Measurements from ENCODE around the gene CXCL17.

CXCL17 gene

GRCh38 chr19:42423462-42424344, 19.0 kb downstream of the CXCL17 start:
- DNase-seq = peak; percentile 41

- no peak for DNase-seq
Measured at GRCh38 chr19:42422901-42423461, 19.8 kb downstream of the CXCL17 start.

DNA sequence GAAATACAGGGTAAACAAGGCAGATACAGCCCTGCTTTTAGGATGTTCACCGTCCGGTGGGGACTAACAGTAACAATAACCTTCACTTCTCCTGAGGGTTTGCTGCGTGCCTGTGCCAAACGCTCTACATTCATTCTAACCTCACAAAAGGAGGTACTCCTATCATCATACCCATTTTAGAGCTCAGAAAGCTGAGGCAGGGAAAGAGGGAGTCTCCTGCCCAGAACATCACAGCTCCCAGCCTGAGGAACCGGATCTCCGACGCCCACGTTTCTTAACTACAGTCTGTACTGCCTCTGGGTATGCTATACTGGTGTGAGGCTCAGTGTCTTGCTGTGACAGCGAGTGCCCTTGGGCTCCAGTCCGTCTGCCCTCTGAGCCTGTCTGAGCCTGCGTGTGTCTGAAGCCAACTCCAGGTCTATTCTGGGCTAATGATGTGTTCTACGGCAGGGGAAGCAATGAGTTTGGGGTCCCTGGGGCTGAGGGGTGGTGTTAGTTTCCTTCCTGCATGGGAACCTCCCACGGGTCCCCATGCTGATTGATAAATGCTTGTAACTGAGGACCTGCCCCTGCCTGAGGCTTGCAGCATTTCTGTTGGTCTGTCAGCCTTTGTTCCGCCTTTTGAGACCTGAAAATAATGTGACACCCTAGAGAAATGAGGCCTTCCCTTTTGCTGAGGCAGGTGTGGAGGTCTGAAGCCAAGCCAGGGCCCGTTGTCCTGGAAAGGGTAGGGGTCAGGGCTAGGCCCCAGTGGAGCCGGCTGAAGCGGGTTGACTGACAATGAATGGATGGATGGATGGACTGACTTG, 20.4 kb downstream of the CXCL17 start:
- DNase-seq = no peak

DNA sequence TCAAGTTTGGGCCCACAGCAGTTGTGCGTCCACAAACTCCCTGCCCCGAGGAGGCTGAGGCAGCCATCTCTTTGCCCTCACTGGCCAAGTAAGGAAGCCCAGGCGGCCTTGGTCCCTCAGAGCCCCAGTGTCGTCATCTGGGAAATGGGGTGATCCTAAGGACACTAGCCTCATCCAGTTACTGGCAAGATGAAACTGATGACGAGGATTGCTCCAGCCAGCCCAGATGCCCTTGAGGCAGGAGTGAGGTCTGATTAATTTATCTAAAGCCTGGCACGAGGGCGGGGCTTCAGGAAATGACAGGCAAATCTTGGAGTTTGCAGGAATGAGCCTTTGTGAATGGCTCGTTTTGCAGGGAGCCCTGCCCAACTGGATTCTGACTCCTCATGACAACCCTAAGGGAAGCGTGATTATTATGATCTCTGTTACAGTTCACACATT, 21.1 kb downstream of the CXCL17 start:
- no peak for DNase-seq

GRCh38 chr19:42421101-42421500, 21.6 kb downstream of the CXCL17 start:
- DNase-seq = no peak

DNA sequence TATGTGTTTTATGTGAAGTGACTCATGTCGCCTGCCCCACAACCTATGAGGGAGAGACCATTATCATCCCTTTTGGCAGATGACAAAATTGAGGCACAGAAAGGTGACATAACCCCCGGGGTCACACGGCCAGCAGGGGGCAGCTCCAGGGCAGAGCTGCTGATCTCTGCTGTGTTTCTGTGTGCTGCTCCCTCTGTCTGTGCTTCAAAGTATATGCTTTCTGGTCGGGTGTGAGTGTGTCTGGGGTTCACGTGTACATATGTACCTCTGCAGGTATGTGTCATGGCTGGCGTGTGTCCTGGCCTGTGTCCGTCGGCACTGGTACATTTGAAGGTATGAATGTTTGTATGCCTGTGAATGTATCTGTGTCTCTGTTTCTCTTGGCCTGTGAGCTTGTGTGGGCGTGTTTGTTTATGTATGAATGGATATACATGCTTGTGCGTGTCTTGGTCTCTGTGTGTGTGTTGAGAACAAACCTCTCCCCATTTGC, 22.6 kb downstream of the CXCL17 start:
- peak; percentile 22 for DNase-seq

DNA sequence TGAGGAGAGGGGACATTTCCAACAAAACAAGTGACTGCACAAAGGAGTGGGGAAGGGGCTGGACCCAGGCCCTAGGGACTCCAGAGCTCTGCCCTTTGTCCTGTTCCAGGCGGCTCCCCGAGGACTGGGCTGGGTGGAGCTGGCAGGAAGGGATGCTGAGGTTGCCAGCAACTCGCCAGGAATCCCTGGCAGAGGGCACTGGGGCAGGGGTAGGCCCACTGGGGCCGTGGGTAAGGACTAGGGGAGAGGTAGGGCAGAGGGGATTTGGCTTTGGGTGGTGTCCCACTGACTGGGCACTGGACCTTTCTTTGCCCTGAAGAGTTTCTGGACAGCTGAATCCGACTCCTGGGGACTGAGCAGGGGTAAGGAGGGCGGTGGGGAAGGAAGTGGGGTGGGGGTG, 23.4 kb downstream of the CXCL17 start:
- DNase-seq = no peak

DNA sequence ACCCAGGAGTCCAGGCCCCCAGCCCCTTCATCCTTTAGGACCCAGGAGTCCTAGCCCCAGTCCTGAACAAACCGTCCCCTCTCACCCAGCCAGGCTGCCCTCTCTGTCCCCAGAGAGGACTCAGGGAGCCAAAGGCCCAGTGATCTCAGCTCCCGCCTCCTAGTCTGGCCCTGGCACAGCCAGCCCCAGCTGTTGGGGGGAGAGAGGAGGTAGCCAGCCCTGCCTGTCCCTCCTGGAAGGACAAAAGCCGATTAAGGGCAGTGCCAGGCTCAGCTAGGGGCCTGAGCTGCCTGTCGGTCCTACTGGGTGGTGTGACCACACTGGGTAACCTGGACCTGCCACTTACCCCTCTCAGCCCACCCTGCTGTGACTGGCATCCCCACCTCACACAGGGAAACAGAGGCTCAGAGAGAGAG, 30.1 kb downstream of the CXCL17 start:
- no peak for DNase-seq

GRCh38 chr19:42412227-42412626, 30.5 kb downstream of the CXCL17 start:
- no peak for DNase-seq

DNA sequence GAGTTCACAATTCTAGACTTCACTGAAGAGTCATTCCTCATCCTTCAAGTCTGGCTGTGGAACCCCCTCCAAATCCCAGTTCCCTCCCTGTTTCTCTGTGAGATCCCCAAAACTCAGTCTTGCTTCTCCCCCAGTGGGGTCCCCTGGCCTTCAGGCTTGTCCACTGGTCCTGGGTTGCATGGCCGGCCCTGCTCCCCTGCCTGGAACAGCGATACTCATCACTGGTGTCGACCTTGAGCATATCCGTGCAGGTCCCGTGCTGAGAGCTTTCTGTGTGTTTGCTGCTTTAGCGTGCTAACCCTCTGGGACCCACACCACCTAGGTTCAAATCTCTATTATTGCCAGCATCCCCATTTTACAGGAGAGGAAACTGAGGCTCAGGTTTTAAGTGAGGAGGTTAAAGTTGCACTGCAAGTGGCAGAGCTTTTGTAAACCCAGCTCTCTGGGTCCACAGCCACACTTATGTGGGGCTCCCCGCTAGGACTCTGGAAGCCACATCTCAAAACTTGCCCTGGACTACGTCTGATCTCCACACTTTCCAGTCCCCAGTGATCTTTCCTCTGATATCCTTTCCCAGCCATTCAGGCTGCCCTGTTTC, 31.1 kb downstream of the CXCL17 start:
- no peak for DNase-seq

GRCh38 chr19:42410371-42410770, 32.4 kb downstream of the CXCL17 start:
- no peak for DNase-seq

GRCh38 chr19:42409477-42409876, 33.3 kb downstream of the CXCL17 start:
- DNase-seq = no peak

DNA sequence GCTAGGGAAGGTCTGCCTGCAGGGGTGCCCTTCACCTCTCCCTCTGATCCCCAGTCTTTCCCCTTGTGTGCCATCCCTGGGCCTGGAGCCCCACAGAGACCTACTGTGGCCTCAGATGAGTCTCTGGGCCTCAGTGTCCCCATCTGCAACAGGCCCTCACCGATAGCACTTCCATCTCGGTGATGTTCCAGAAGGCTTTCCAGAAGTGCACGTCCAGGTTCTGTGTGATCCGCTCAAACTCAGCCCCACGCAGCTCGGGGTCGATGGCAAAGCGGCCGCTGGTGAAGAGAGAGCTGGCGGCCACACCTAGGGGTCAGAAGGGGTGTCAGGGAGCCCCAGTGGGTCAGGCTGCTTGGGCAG, 35.0 kb downstream of the CXCL17 start:
- no peak for DNase-seq

- no peak for DNase-seq
Measured at GRCh38 chr19:42407085-42407815, 35.5 kb downstream of the CXCL17 start.

GRCh38 chr19:42406111-42406510, 36.6 kb downstream of the CXCL17 start:
- DNase-seq = no peak

DNA sequence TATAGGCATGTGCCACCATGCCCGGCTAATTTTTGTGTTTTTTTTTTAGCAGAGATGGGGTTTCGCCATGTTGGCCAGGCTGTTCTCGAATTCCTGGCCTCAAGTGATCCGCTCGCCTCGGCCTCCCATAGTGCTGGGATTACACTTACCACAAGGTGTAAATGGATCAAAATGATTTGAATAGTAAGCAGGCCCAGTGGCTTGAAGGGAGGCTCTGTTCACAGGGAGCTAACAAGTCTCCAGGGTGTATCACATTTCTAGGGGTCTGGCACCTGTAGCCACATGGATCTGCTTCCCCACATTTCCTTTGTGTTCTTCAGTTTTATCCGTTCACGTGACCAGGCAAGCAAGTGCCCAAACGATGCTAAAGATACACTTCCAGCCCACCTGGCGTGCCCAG, 39.2 kb downstream of the CXCL17 start:
- peak; percentile 70 for DNase-seq

- no peak for DNase-seq
Measured at GRCh38 chr19:42402376-42403116, 40.2 kb downstream of the CXCL17 start.

GRCh38 chr19:42401365-42402303, 41.1 kb downstream of the CXCL17 start:
- DNase-seq = peak; percentile 55

- no peak for DNase-seq
Measured at GRCh38 chr19:42400404-42400803, 42.3 kb downstream of the CXCL17 start.

Measured in NCI-H2171 (cell line).